ENCODE data around the gene NEURL4.

GRCh38 chr17:7329374-7329996, 350 bp upstream of the NEURL4 start:
- TF ChIP-seq CTCF (IDR thresholded peaks at IDR 0.05) (peak in 1 of 4 experiments; percentile 31), POLR2AphosphoS5 (IDR thresholded peaks at IDR 0.05) (peak; percentile 80), POLR2A (IDR thresholded peaks at IDR 0.05) (peak; percentile 67 to 69), EP300 (IDR thresholded peaks at IDR 0.05) (no peak)

Data from gastroesophageal sphincter (tissue), 3 donors.